ENCODE measurements around the gene CCDC182. TPM values are rescaled to one million over a fixed set of nuclear protein-coding genes. Genes with fewer than 3 reads are reported as not detected.

The CCDC182 gene
- total RNA-seq, 1 donor from 2014 or later, result not detected

- H3K4me3 ChIP-seq (ENCODE audit: low read depth, low read length), result no peak overlapping the region
- FAIRE-seq, result no peak
- H3K27me3 ChIP-seq (ENCODE audit: control insufficient read depth, insufficient read depth, low read length), result peaks cover 4% of the 10 kb centered on the region
- TF ChIP-seq CTCF (IDR thresholded peaks at IDR 0.05; ENCODE audit: insufficient read depth, low read length, severe bottlenecking), result no peak
- DNase-seq (ENCODE audit: low read depth), result peak; percentile 38
- no peaks in the 10 kb centered on the region for H3K36me3 ChIP-seq (ENCODE audit: control insufficient read depth, insufficient read depth, low read length)
Observed at GRCh38 chr17:57720386-57721035, 24.6 kb downstream of the CCDC182 start.

GRCh38 chr17:57718878-57719277 is 26.2 kb downstream of the CCDC182 start:
- no peak for FAIRE-seq
- peaks cover 6% of the 10 kb centered on the region for H3K27me3 ChIP-seq (ENCODE audit: control insufficient read depth, insufficient read depth, low read length)
- H3K36me3 ChIP-seq (ENCODE audit: control insufficient read depth, insufficient read depth, low read length), result no peaks in the 10 kb centered on the region
- no peak for TF ChIP-seq CTCF (IDR thresholded peaks at IDR 0.05; ENCODE audit: insufficient read depth, low read length, severe bottlenecking)
- no peak for DNase-seq (ENCODE audit: low read depth)
- H3K4me3 ChIP-seq (ENCODE audit: low read depth, low read length), result no peak overlapping the region

- no peaks in the 10 kb centered on the region for H3K36me3 ChIP-seq (ENCODE audit: control insufficient read depth, insufficient read depth, low read length)
- no peak for FAIRE-seq
- no peak for DNase-seq (ENCODE audit: low read depth)
- no peak for TF ChIP-seq CTCF (IDR thresholded peaks at IDR 0.05; ENCODE audit: insufficient read depth, low read length, severe bottlenecking)
- H3K4me3 ChIP-seq (ENCODE audit: low read depth, low read length), result no peak overlapping the region
- peaks cover 9% of the 10 kb centered on the region for H3K27me3 ChIP-seq (ENCODE audit: control insufficient read depth, insufficient read depth, low read length)
Observed at GRCh38 chr17:57715981-57716380, 29.1 kb downstream of the CCDC182 start.

- Histone ChIP-seq H3K27me3 (ENCODE audit: control insufficient read depth, insufficient read depth, low read length) (peaks cover 9% of the 10 kb centered on the region), H3K36me3 (ENCODE audit: control insufficient read depth, insufficient read depth, low read length) (no peaks in the 10 kb centered on the region), H3K4me3 (ENCODE audit: low read depth, low read length) (no peak overlapping the region)
- no peak for FAIRE-seq
- TF ChIP-seq CTCF (IDR thresholded peaks at IDR 0.05; ENCODE audit: insufficient read depth, low read length, severe bottlenecking), result no peak
- DNase-seq (ENCODE audit: low read depth), result no peak
Observed at GRCh38 chr17:57714665-57715180, 30.4 kb downstream of the CCDC182 start.

- TF ChIP-seq CTCF (IDR thresholded peaks at IDR 0.05; ENCODE audit: insufficient read depth, low read length, severe bottlenecking), result no peak
- DNase-seq (ENCODE audit: low read depth) (no peak), FAIRE-seq (no peak)
- peaks cover 12% of the 10 kb centered on the region for H3K27me3 ChIP-seq (ENCODE audit: control insufficient read depth, insufficient read depth, low read length)
- no peaks in the 10 kb centered on the region for H3K36me3 ChIP-seq (ENCODE audit: control insufficient read depth, insufficient read depth, low read length)
- H3K4me3 ChIP-seq (ENCODE audit: low read depth, low read length), result no peak overlapping the region
Observed at GRCh38 chr17:57713140-57713539, 32.0 kb downstream of the CCDC182 start.

GRCh38 chr17:57708410-57708809 is 36.7 kb downstream of the CCDC182 start:
- H3K4me3 ChIP-seq (ENCODE audit: low read depth, low read length), result no peak overlapping the region
- peaks cover 8% of the 10 kb centered on the region for H3K27me3 ChIP-seq (ENCODE audit: control insufficient read depth, insufficient read depth, low read length)
- DNase-seq (ENCODE audit: low read depth) (no peak), FAIRE-seq (no peak)
- H3K36me3 ChIP-seq (ENCODE audit: control insufficient read depth, insufficient read depth, low read length), result no peaks in the 10 kb centered on the region
- TF ChIP-seq CTCF (IDR thresholded peaks at IDR 0.05; ENCODE audit: insufficient read depth, low read length, severe bottlenecking), result no peak
